A549 (cell line): ENCODE data around the gene CXCL9. TPM values are rescaled to one million over a fixed set of nuclear protein-coding genes. Genes with fewer than 3 reads are reported as not detected.
"Not testable (repeated sequence)": the region's sequence is repeated elsewhere in the genome, so short reads cannot be mapped to it uniquely, and the experiment has no call there.

Source experiments
- ATAC-seq, 2 experiments: fragments of 200-7000 bp in 1 of 2; fragments of >200 bp in 1 of 2; cut with Nextera tagmentation in 1 of 2; cut with Tn5 transposase in 1 of 2; 3 replicates each; pipeline versions ENCODE4 v1.8.0 to v1.9.1; 2018 to 2020; ENCODE audit warnings: mild to moderate bottlenecking in 1 of 2, moderate library complexity in 1 of 2
- CTCF ChIA-PET: fragments of 300-600 bp; sonication (Branson Sonifier 250); formaldehyde crosslinking; extraction: SDS; loops from one replicate; lab custom pipeline; 2021; ENCODE audit warnings: antibody characterized with exemption, inconsistent platforms; lab: Yijun Ruan, JAX
- POLR2A ChIA-PET: fragments of 350-600 bp; formaldehyde crosslinking; extraction: SDS; loops from one replicate; lab custom pipeline; 2021; ENCODE audit warnings: antibody characterized with exemption, inconsistent platforms; lab: Yijun Ruan, JAX
- DNase-seq, 2 experiments: peaks; one replicate each; pipeline versions ENCODE4 v3.0.0 to v3.0.0-alpha.2; 2011 to 2016; ENCODE audit warnings: low read depth in 1 of 2, low spot score in 1 of 2
- FAIRE-seq: peaks from 2 replicates; lab custom pipeline; 2011; peaks lifted over from hg19 to GRCh38; lab: Jason Lieb, UNC
- H3K27ac ChIP-seq, 2 experiments: fragments of >200 bp; sonication (Bioruptor Twin); formaldehyde crosslinking; 3 replicates each; pipeline ENCODE4 v1.5.1; 2016 to 2017
- H3K4me1 ChIP-seq: fragments of >200 bp; sonication (Bioruptor Twin); formaldehyde crosslinking; 3 replicates; pipeline ENCODE4 v1.6.1; 2016
- H3K4me2 ChIP-seq: fragments of >200 bp; sonication (Bioruptor Twin); formaldehyde crosslinking; 3 replicates; pipeline ENCODE4 v1.6.1; 2016
- H3K4me3 ChIP-seq: fragments of >200 bp; sonication (Bioruptor Twin); formaldehyde crosslinking; 3 replicates; pipeline ENCODE4 v1.5.1; 2016
- H3K9me3 ChIP-seq: fragments of >200 bp; sonication (Bioruptor Twin); formaldehyde crosslinking; 3 replicates; pipeline ENCODE4 v1.6.1; 2016
- ATOH8 ChIP-seq: fragments of 250-450 bp; sonication (Bioruptor Pico); IDR thresholded peaks from 2 replicates; pipeline ENCODE4 v1.5.0; 2020; ENCODE audit warnings: low read depth, mild to moderate bottlenecking, moderate library complexity
- CBX8 ChIP-seq: fragments of 200-600 bp; sonication (generic); IDR thresholded peaks from 2 replicates; pipeline ENCODE4 v1.6.1; 2016
- CHD4 ChIP-seq: fragments of 200-600 bp; sonication (generic); IDR thresholded peaks from 2 replicates; pipeline ENCODE4 v1.6.1; 2016; ENCODE audit warnings: antibody characterized with exemption, mild to moderate bottlenecking, borderline replicate concordance
- FOSB ChIP-seq: fragments of 250-450 bp; sonication (Bioruptor Pico); IDR thresholded peaks from 2 replicates; pipeline ENCODE4 v1.5.0; 2020; ENCODE audit warnings: mild to moderate bottlenecking, moderate library complexity
- GATA3 ChIP-seq: IDR thresholded peaks from 2 replicates; pipeline ENCODE4 v1.6.1; 2012; ENCODE audit warnings: borderline replicate concordance
- HEYL ChIP-seq: fragments of 250-450 bp; sonication (Bioruptor Pico); IDR thresholded peaks from 2 replicates; pipeline ENCODE4 v1.8.0; 2021; ENCODE audit warnings: mild to moderate bottlenecking, moderate library complexity
- HOXA7 ChIP-seq: fragments of 250-450 bp; sonication (Bioruptor Pico); IDR thresholded peaks from 2 replicates; pipeline ENCODE4 v1.5.0; 2020; ENCODE audit warnings: mild to moderate bottlenecking, moderate library complexity
- HOXB13 ChIP-seq: fragments of 250-450 bp; sonication (Bioruptor Pico); IDR thresholded peaks from 2 replicates; pipeline ENCODE4 v1.5.0; 2020; ENCODE audit warnings: low read depth, mild to moderate bottlenecking, moderate library complexity
- HOXB5 ChIP-seq: fragments of 250-450 bp; sonication (Bioruptor Pico); IDR thresholded peaks from 2 replicates; pipeline ENCODE4 v1.5.0; 2020; ENCODE audit warnings: mild to moderate bottlenecking, moderate library complexity
- JUN ChIP-seq, 2 experiments: fragments of >200 bp; sonication (Bioruptor Twin); formaldehyde crosslinking; IDR thresholded peaks; 2 replicates in 1 of 2; 3 replicates in 1 of 2; pipeline ENCODE4 v1.6.1; 2016 to 2017
- KDM1A ChIP-seq: fragments of 200-600 bp; sonication (generic); IDR thresholded peaks from 2 replicates; pipeline ENCODE4 v1.6.1; 2016; ENCODE audit warnings: low read depth, mild to moderate bottlenecking
- MAFK ChIP-seq: fragments of 450-650 bp; IDR thresholded peaks from 2 replicates; pipeline ENCODE4 v1.6.1; 2014; ENCODE audit not compliant: partially characterized antibody
- MAX ChIP-seq: IDR thresholded peaks from 2 replicates; pipeline ENCODE4 v1.6.1; 2012
- NR3C1 ChIP-seq: fragments of >200 bp; sonication (Bioruptor Twin); formaldehyde crosslinking; IDR thresholded peaks from 3 replicates; pipeline ENCODE4 v1.6.1; 2017
- PBX3 ChIP-seq: IDR thresholded peaks from 2 replicates; pipeline ENCODE4 v1.6.1; 2012
- RCOR1 ChIP-seq: fragments of 150-350 bp; IDR thresholded peaks from 2 replicates; pipeline ENCODE4 v1.6.1; 2014; ENCODE audit warnings: antibody characterized with exemption, low read length, low read depth
- SREBF2 ChIP-seq: fragments of 450-650 bp; IDR thresholded peaks from 2 replicates; pipeline ENCODE4 v1.6.1; 2014; ENCODE audit warnings: mild to moderate bottlenecking, moderate library complexity
- WGBS: methylation state at CpG from one replicate; pipeline ENCODE4 v1.1.6; 2017; ENCODE audit errors: missing lambda C conversion rate; 5-methylcytosine and 5-hydroxymethylcytosine counted together
- polyA plus RNA-seq, 4 experiments: library from polyadenylated mRNA; depleted of rRNA in 3 of 4; stranded (reverse); fragments of >200 nt; fragmentation: RNase III in 1 of 4; extraction: RNeasy Plus Mini Kit Qiagen cat#74134 plus additional on column Dnase treatment in 1 of 4; gene quantifications; 2 replicates in 3 of 4; 3 replicates in 1 of 4; pipeline ENCODE4 v1.2.3, GENCODE V29; 2011 to 2017

Gene CXCL9
- polyA plus RNA-seq, 2 of the 4 experiments (the other 2 are of a cell fraction): not detected

DNA sequence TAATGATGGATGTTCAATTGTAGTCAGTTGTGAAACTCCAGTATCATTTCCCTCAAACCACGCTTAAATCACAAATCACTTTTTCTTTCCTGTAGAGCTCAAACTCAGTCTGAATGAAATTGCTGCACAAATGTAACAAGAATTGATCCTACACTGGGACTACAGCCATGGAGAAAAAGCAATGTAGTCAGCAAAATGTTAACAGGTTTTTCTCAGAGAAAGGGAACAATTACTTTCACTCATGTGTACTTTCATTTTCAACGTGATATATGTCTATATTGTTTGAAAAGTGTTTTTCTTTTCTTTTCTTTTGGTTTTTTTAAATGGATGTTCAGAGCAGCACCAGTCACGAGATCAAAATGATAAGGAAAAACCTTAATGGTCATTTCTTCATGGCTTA is 39.2 kb downstream of the CXCL9 start:
- H3K4me1 ChIP-seq: no peaks in the 10 kb centered on the region
- peaks cover 6% of the 10 kb centered on the region; the same call in 1 of the 3 replicates for H3K9me3 ChIP-seq
- no peak overlapping the region for H3K4me3 ChIP-seq
- ATAC-seq: no peak
- ChIA-PET CTCF (no interaction called here), POLR2A (no interaction called here)
- no peak for DNase-seq
- FAIRE-seq: no peak
- no peak overlapping the region for H3K4me2 ChIP-seq
- 91% methylated on average over 3 of the region's 3 CpGs for WGBS
- TF ChIP-seq SREBF2 (no peak), HEYL (no peak), MAX (no peak), GATA3 (no peak), MAFK (peak; percentile 8), HOXB13 (CRISPR knock-in tag) (no peak), HOXB5 (no peak)
- no peak overlapping the region for H3K27ac ChIP-seq

GRCh38 chr4:75963558-75963957 is 43.8 kb downstream of the CXCL9 start:
- FAIRE-seq: no peak
- WGBS: 48% methylated on average over 2 of the region's 2 CpGs

DNA sequence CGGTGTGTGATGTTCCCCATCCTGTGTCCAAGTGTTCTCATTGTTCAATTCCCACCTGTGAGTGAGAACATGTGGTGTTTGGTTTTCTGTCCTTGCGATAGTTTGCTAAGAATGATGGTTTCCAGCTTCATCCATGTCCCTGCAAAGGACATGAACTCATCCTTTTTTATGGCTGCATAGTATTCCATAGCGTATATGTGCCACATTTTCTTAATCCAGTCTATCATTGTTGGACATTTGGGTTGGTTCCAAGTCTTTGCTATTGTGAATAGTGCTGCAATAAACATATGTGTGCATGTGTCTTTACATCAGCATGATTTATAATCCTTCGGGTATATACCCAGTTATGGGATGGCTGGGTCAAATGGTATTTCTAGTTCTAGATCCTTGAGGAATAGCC is 45.2 kb downstream of the CXCL9 start:
- 95% methylated on average over 4 of the region's 4 CpGs for WGBS
- POLR2A ChIA-PET, ATAC-seq, H3K4me1 ChIP-seq, H3K9me3 ChIP-seq, CTCF ChIA-PET, DNase-seq, H3K4me3 ChIP-seq, FAIRE-seq, H3K27ac ChIP-seq, H3K4me2 ChIP-seq: not testable (repeated sequence)

More at GRCh38 chr4:75963558-75963957, 43.8 kb downstream of the CXCL9 start:
- TF ChIP-seq CHD4 (no peak), CBX8 (no peak), JUN (IDR thresholded peaks at IDR 0.05) (no peak), RCOR1 (no peak), FOSB (CRISPR knock-in tag) (no peak), HOXA7 (no peak), PBX3 (no peak), HEYL (no peak), NR3C1 (no peak), KDM1A (no peak), ATOH8 (CRISPR knock-in tag) (no peak)
- no peak for ATAC-seq
- no peaks in the 10 kb centered on the region for H3K4me1 ChIP-seq
- H3K4me3 ChIP-seq: no peak overlapping the region
- H3K27ac ChIP-seq: no peak overlapping the region
- DNase-seq: no peak
- POLR2A ChIA-PET: no interaction called here
- H3K9me3 ChIP-seq: peaks cover 6% of the 10 kb centered on the region; the same call in 1 of the 3 replicates
- no peak overlapping the region for H3K4me2 ChIP-seq
- CTCF ChIA-PET: no interaction called here

- CTCF ChIA-PET: interaction anchor here (0.6 kb wide), 1 partner anchor 110 kb away, joined by 3 read pairs; no protein-coding TSS in a partner anchor
- H3K4me2 ChIP-seq, H3K4me3 ChIP-seq, POLR2A ChIA-PET, ATAC-seq, H3K27ac ChIP-seq, DNase-seq, H3K4me1 ChIP-seq, H3K9me3 ChIP-seq, FAIRE-seq: not testable (repeated sequence)
- WGBS: 84% methylated on average over 5 of the region's 7 CpGs
Observed at GRCh38 chr4:75958546-75958945, 48.8 kb downstream of the CXCL9 start.

GRCh38 chr4:75954811-75955210 is 52.5 kb downstream of the CXCL9 start:
- DNase-seq, H3K4me2 ChIP-seq, FAIRE-seq, ATAC-seq, H3K27ac ChIP-seq, H3K4me1 ChIP-seq, H3K9me3 ChIP-seq, H3K4me3 ChIP-seq, POLR2A ChIA-PET, CTCF ChIA-PET: not testable (repeated sequence)
- WGBS: 86% methylated on average over 5 of the region's 5 CpGs
